Mesenchymal stem cell (in vitro differentiated cells and primary cell): ENCODE measurements around the gene LCMT1.

ENCODE experiments used
- DNase-seq: peaks from one replicate; pipeline ENCODE4 v3.0.0-alpha.2; 2013
- H2AFZ ChIP-seq: one replicate; pipeline ENCODE4 v1.6.1; 2013; ENCODE audit warnings: low read depth, mild to moderate bottlenecking, control low read depth, inconsistent platforms, low read length, moderate library complexity
- H2AK5ac ChIP-seq: 2 replicates; pipeline ENCODE4 v1.6.1; 2013; ENCODE audit warnings: low read length, moderate library complexity, mild to moderate bottlenecking, inconsistent platforms; ENCODE audit not compliant: severe bottlenecking
- H2BK120ac ChIP-seq: one replicate; pipeline ENCODE4 v1.6.1; 2013; ENCODE audit warnings: low read depth, mild to moderate bottlenecking, inconsistent platforms, low read length, moderate library complexity
- H2BK12ac ChIP-seq, 2 experiments: one replicate each; pipeline ENCODE4 v1.6.1; 2013; ENCODE audit warnings: inconsistent platforms in 2 of 2, low read length in 2 of 2, mild to moderate bottlenecking in 2 of 2, moderate library complexity in 2 of 2, control low read depth in 1 of 2
- H2BK15ac ChIP-seq: one replicate; pipeline ENCODE4 v1.6.1; 2013; ENCODE audit warnings: mild to moderate bottlenecking, low read depth, inconsistent platforms; ENCODE audit not compliant: poor library complexity, severe bottlenecking
- H2BK5ac ChIP-seq: 2 replicates; pipeline ENCODE4 v1.6.1; 2013; ENCODE audit warnings: low read depth, mild to moderate bottlenecking, low read length, control low read depth, inconsistent platforms; ENCODE audit not compliant: poor library complexity, severe bottlenecking
- H3K14ac ChIP-seq, 2 experiments: one replicate each; pipeline ENCODE4 v1.6.1; 2013; ENCODE audit warnings: inconsistent platforms in 2 of 2, low read length in 2 of 2, control low read depth in 1 of 2, mild to moderate bottlenecking in 1 of 2, moderate library complexity in 1 of 2
- H3K18ac ChIP-seq, 2 experiments: one replicate each; pipeline ENCODE4 v1.6.1; 2013; ENCODE audit warnings: inconsistent platforms in 2 of 2, low read length in 2 of 2, control low read depth in 1 of 2, low read depth in 1 of 2, mild to moderate bottlenecking in 1 of 2
- H3K23ac ChIP-seq, 2 experiments: one replicate each; pipeline ENCODE4 v1.6.1; 2013; ENCODE audit warnings: inconsistent platforms in 2 of 2, low read length in 2 of 2, mild to moderate bottlenecking in 2 of 2, moderate library complexity in 2 of 2, control low read depth in 1 of 2
- H3K27ac ChIP-seq: 2 replicates; pipeline ENCODE4 v1.5.1; 2013; ENCODE audit warnings: mild to moderate bottlenecking, moderate library complexity, low read length, control low read depth, inconsistent platforms; ENCODE audit not compliant: poor library complexity, severe bottlenecking
- H3K27me3 ChIP-seq, 2 experiments: 2 replicates each; pipeline versions ENCODE4 v1.6.1 to v1.7.0; 2013; ENCODE audit warnings: low read length in 2 of 2, mild to moderate bottlenecking in 2 of 2, moderate library complexity in 2 of 2, control low read depth in 1 of 2, inconsistent platforms in 1 of 2; ENCODE audit not compliant: control insufficient read depth in 1 of 2, insufficient read depth in 1 of 2
- H3K36me3 ChIP-seq, 2 experiments: 2 replicates each; pipeline versions ENCODE4 v1.6.1 to v1.7.0; 2013; ENCODE audit warnings: low read length in 2 of 2, control low read depth in 1 of 2, inconsistent platforms in 1 of 2, low read depth in 1 of 2, mild to moderate bottlenecking in 1 of 2; ENCODE audit not compliant: insufficient read depth in 2 of 2, control insufficient read depth in 1 of 2
- H3K4ac ChIP-seq, 2 experiments: one replicate each; pipeline ENCODE4 v1.6.1; 2013; ENCODE audit warnings: inconsistent platforms in 2 of 2, low read length in 2 of 2, mild to moderate bottlenecking in 2 of 2, moderate library complexity in 2 of 2, control low read depth in 1 of 2, low read depth in 1 of 2
- H3K4me1 ChIP-seq: 2 replicates; pipeline ENCODE4 v1.6.1; 2013; ENCODE audit warnings: low read depth, low read length, control low read depth; ENCODE audit not compliant: control insufficient read depth, insufficient read depth
- H3K4me2 ChIP-seq: 2 replicates; pipeline ENCODE4 v1.6.1; 2013; ENCODE audit warnings: low read length, mild to moderate bottlenecking, inconsistent platforms; ENCODE audit not compliant: poor library complexity, severe bottlenecking
- H3K4me3 ChIP-seq, 2 experiments: 2 replicates each; pipeline versions ENCODE4 v1.5.1 to v1.7.0; 2013; ENCODE audit warnings: low read length in 2 of 2, mild to moderate bottlenecking in 2 of 2, control low read depth in 1 of 2, low read depth in 1 of 2; ENCODE audit not compliant: insufficient read depth in 1 of 2
- H3K79me1 ChIP-seq: replicated peaks from 2 replicates; pipeline ENCODE4 v1.6.1; 2013; ENCODE audit warnings: mild to moderate bottlenecking, control low read depth, low read length, inconsistent platforms; ENCODE audit not compliant: poor library complexity, severe bottlenecking
- H3K9ac ChIP-seq: 2 replicates; pipeline ENCODE4 v1.7.0; 2013; ENCODE audit warnings: mild to moderate bottlenecking, low read length, moderate library complexity
- H3K9me3 ChIP-seq: 2 replicates; pipeline ENCODE4 v1.7.0; 2013; ENCODE audit warnings: mild to moderate bottlenecking, low read length; ENCODE audit not compliant: control insufficient read depth
- H4K8ac ChIP-seq: one replicate; pipeline ENCODE4 v1.6.1; 2013; ENCODE audit warnings: inconsistent platforms, mild to moderate bottlenecking, low read length, moderate library complexity
- H4K91ac ChIP-seq: one replicate; pipeline ENCODE4 v1.6.1; 2013; ENCODE audit warnings: mild to moderate bottlenecking, low read length, inconsistent platforms
- WGBS: methylation state at CpG from one replicate; pipeline ENCODE4 v1.1.7; 2013; ENCODE audit warnings: mixed read lengths; 5-methylcytosine and 5-hydroxymethylcytosine counted together

LCMT1 gene

DNA sequence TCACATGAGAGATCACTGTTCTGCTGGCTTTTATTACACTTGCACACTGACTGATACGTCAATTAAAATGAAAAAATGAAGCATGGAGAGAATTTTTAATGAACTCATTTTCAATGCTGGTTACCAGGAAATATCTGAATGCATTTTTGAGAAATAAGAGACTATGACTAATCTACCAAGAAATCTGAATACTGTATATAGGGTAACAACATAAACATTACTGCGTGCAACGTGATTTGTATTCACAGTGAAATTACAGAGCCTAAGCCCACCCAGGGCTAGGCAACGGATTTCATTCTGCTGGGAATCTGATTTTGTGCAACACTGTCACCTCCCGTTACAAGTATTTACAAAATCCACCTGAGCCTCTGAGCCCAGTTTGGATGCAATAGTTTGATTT is 23.8 kb upstream of the LCMT1 start:
- Histone ChIP-seq H2AFZ (no peak overlapping the region), H4K91ac (no peak overlapping the region), H3K4me3 (no peak overlapping the region), H3K4ac (no peak overlapping the region), H3K23ac (no peak overlapping the region), H2AK5ac (no peak overlapping the region), H3K9ac (no peak overlapping the region), H2BK120ac (no peak overlapping the region), H3K14ac (no peak overlapping the region), H3K27me3 (no peaks in the 10 kb centered on the region), H3K4me1 (no peaks in the 10 kb centered on the region), H4K8ac (no peak overlapping the region), H3K79me1 (no peaks in the 10 kb centered on the region), H2BK15ac (no peak overlapping the region), H2BK12ac (no peak overlapping the region), H3K36me3 (no peaks in the 10 kb centered on the region), H2BK5ac (no peak overlapping the region), H3K9me3 (no peaks in the 10 kb centered on the region), H3K4me2 (no peak overlapping the region), H3K18ac (no peak overlapping the region), H3K27ac (no peak overlapping the region)
- no peak for DNase-seq
- 61% methylated on average over 3 of the region's 5 CpGs for WGBS

DNA sequence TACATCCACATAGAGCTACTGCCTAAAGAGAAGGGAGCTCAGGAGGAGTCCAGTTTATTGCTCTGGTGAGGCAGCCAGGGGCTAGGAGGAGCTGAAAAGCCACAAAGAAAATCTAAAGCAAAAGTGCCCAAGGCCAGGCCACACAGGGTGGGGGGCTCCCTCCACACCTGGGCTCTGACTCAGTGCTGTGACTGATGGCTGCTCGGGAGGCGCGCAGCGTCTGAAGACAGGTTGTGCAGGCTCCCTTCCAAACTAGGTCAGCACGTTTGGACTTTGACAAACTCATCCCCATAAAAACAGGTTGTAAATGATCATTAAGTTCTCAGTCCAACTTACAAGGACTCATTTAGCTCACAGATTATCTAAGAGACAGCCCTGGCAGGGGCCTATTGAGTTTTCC is 22.2 kb upstream of the LCMT1 start:
- H3K27me3 ChIP-seq, result peaks cover 0 to 1% of the 10 kb centered on the region in 2 experiments
- H4K91ac ChIP-seq, result no peak overlapping the region
- H3K14ac ChIP-seq, result no peak overlapping the region
- no peaks in the 10 kb centered on the region for H3K9me3 ChIP-seq
- no peak overlapping the region for H2BK15ac ChIP-seq
- DNase-seq, result no peak
- H3K9ac ChIP-seq, result no peak overlapping the region
- no peak overlapping the region for H4K8ac ChIP-seq
- 78% methylated on average over 5 of the region's 5 CpGs for WGBS
- H3K4me1 ChIP-seq, result no peaks in the 10 kb centered on the region
- H2AFZ ChIP-seq, result no peak overlapping the region
- H3K23ac ChIP-seq, result no peak overlapping the region
- no peak overlapping the region for H3K27ac ChIP-seq
- no peak overlapping the region for H2AK5ac ChIP-seq
- no peak overlapping the region for H3K4me2 ChIP-seq
- H3K36me3 ChIP-seq, result no peaks in the 10 kb centered on the region
- H2BK5ac ChIP-seq, result no peak overlapping the region
- H2BK120ac ChIP-seq, result no peak overlapping the region
- H3K4ac ChIP-seq, result no peak overlapping the region
- no peak overlapping the region for H2BK12ac ChIP-seq
- H3K4me3 ChIP-seq, result no peak overlapping the region
- no peak overlapping the region for H3K18ac ChIP-seq
- H3K79me1 ChIP-seq, result no peaks in the 10 kb centered on the region

DNA sequence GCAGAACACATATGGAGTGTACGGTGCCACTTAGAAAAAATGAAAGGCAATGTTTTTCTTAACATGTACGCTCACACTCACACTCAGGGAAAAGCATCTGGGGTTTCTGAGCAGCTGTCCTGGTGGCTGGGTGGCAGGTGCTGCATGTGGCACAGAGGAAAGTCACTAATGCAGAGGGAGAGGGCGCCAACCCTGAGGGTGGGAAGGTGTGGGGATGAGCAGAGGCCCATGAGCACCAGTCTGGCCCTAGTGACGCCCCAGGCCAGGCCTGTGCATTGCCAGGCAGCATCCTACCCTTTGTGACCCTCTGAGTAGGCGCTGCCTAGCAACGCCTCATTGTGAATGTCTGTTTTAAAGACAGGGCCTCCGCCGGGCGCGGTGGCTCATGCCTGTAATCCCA is 19.1 kb upstream of the LCMT1 start:
- no peak overlapping the region for H4K8ac ChIP-seq
- no peak overlapping the region for H3K9ac ChIP-seq
- H2BK5ac ChIP-seq, result no peak overlapping the region
- no peaks in the 10 kb centered on the region for H3K36me3 ChIP-seq
- H3K79me1 ChIP-seq, result no peaks in the 10 kb centered on the region
- no peak overlapping the region for H2BK120ac ChIP-seq
- peaks cover 3 to 5% of the 10 kb centered on the region in 2 experiments for H3K27me3 ChIP-seq
- no peak overlapping the region for H3K23ac ChIP-seq
- 83% methylated on average over 10 of the region's 10 CpGs for WGBS
- no peak overlapping the region for H2AFZ ChIP-seq
- H3K9me3 ChIP-seq, result no peaks in the 10 kb centered on the region
- H4K91ac ChIP-seq, result no peak overlapping the region
- no peak overlapping the region for H2BK15ac ChIP-seq
- no peak overlapping the region for H3K18ac ChIP-seq
- no peak overlapping the region for H3K4me3 ChIP-seq
- H3K4ac ChIP-seq, result no peak overlapping the region
- no peak overlapping the region for H2AK5ac ChIP-seq
- no peak overlapping the region for H3K27ac ChIP-seq
- no peak overlapping the region for H3K4me2 ChIP-seq
- peaks cover 1% of the 10 kb centered on the region for H3K4me1 ChIP-seq
- H3K14ac ChIP-seq, result no peak overlapping the region
- no peak for DNase-seq
- H2BK12ac ChIP-seq, result no peak overlapping the region

DNA sequence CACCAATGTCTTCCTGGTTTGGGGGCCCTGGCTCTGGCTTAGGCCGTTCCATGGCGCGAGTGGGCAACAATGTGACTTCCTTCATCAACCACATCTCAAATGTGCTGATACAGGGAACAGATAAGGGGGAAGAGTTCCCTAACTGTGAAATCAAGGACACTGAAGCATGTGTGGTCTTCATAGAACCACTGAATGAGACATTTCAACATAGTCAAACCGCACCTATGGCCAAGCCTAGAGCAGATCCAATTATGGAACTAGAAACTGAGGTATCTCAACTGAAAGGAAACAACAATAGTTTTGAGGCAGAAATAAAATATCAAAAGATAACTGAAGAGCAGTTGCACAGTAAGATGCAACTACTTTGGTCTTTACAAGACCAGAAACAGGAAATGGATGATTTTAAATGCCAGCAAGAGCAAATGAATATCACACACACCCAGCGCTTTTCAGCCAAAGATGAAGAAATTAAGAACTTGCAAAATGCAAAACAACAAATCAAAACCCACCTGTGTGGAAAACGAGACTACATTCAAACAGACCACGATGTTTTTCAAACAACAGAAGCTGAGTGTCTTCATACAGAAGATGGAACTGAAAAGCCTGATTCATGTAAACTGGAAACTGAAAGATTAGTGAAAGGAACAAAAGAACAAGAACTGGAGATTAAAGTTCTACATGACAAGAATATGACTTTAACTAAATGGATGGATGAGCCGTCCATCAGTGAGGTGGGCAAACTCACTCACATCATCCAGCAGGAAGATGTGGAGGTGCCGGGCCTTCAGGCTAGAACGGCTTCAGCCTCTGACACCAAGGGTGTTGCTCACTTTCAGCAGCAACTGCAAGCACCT is 18.1 kb upstream of the LCMT1 start:
- H3K27me3 ChIP-seq, result peaks cover 3 to 5% of the 10 kb centered on the region in 2 experiments
- H4K8ac ChIP-seq, result no peak overlapping the region
- peaks cover 1% of the 10 kb centered on the region for H3K4me1 ChIP-seq
- no peaks in the 10 kb centered on the region for H3K9me3 ChIP-seq
- H4K91ac ChIP-seq, result no peak overlapping the region
- no peaks in the 10 kb centered on the region for H3K36me3 ChIP-seq
- no peak overlapping the region for H2BK5ac ChIP-seq
- H3K14ac ChIP-seq, result peak overlapping the region in 1 of 2 experiments; percentile 64
- H3K79me1 ChIP-seq, result no peaks in the 10 kb centered on the region
- no peak overlapping the region for H3K4me3 ChIP-seq
- WGBS, result 99% methylated on average over 8 of the region's 10 CpGs
- no peak overlapping the region for H3K23ac ChIP-seq
- no peak overlapping the region for H3K9ac ChIP-seq
- no peak overlapping the region for H2AK5ac ChIP-seq
- H3K4me2 ChIP-seq, result no peak overlapping the region
- no peak overlapping the region for H2BK15ac ChIP-seq
- no peak overlapping the region for H2BK12ac ChIP-seq
- no peak overlapping the region for H2BK120ac ChIP-seq
- no peak overlapping the region for H3K4ac ChIP-seq
- no peak overlapping the region for H2AFZ ChIP-seq
- no peak overlapping the region for H3K18ac ChIP-seq
- no peak for DNase-seq
- no peak overlapping the region for H3K27ac ChIP-seq
